Ascending aorta (tissue), 2 donors: ENCODE results near the gene F8. TPM values are rescaled to one million over a fixed set of nuclear protein-coding genes. Genes with fewer than 3 reads are reported as not detected.

ENCODE experiments used
- DNase-seq, 2 donors: peaks; one replicate each; pipeline ENCODE4 v3.0.0-alpha.2; 2019; ENCODE audit warnings: low spot score in 2 of 2
- H3K27ac ChIP-seq, 2 donors: fragments of 200-600 bp; sonication (generic); one replicate each; pipeline ENCODE4 v1.5.1; 2016 to 2017; ENCODE audit warnings: mild to moderate bottlenecking in 1 of 2
- H3K27me3 ChIP-seq: fragments of 200-600 bp; sonication (generic); one replicate; pipeline ENCODE4 v1.5.1; 2017
- H3K36me3 ChIP-seq, 2 donors: fragments of 200-600 bp; sonication (generic); one replicate each; pipeline ENCODE4 v1.5.1; 2016
- H3K4me1 ChIP-seq, 2 donors: fragments of 200-600 bp; sonication (generic); one replicate each; pipeline ENCODE4 v1.5.1; 2016 to 2017; ENCODE audit warnings: mild to moderate bottlenecking in 1 of 2
- H3K4me3 ChIP-seq, 2 donors: fragments of 200-600 bp; sonication (generic); one replicate each; pipeline ENCODE4 v1.5.1; 2016 to 2017; ENCODE audit warnings: mild to moderate bottlenecking in 1 of 2
- H3K9me3 ChIP-seq, 2 donors: fragments of 200-600 bp; sonication (generic); one replicate each; pipeline ENCODE4 v1.5.1; 2016
- intact Hi-C: fragments of 100-400 bp; cut with DNase I; formaldehyde crosslinking; loops from one replicate; pipeline ENCODE4 v1.15.1; 2023
- total RNA-seq: library from RNA; depleted of rRNA; stranded (reverse); fragments of >200 nt; gene quantifications from one replicate; pipeline ENCODE4 v1.1.0, GENCODE V29; 2016
- TF ChIP-seq, protein P1 (sequence below), 3 experiments: fragments of 200-600 bp in 2 of 3; fragments of 450-650 bp in 1 of 3; sonication (generic) in 2 of 3; IDR thresholded peaks; one replicate each; pipeline ENCODE4 v1.5.1; 2016 to 2019; ENCODE audit warnings: antibody characterized with exemption in 3 of 3, mild to moderate bottlenecking in 1 of 3, moderate library complexity in 1 of 3

Gene F8
- total RNA-seq, 1 donor from 2014 or later: 17.2 TPM

DNA sequence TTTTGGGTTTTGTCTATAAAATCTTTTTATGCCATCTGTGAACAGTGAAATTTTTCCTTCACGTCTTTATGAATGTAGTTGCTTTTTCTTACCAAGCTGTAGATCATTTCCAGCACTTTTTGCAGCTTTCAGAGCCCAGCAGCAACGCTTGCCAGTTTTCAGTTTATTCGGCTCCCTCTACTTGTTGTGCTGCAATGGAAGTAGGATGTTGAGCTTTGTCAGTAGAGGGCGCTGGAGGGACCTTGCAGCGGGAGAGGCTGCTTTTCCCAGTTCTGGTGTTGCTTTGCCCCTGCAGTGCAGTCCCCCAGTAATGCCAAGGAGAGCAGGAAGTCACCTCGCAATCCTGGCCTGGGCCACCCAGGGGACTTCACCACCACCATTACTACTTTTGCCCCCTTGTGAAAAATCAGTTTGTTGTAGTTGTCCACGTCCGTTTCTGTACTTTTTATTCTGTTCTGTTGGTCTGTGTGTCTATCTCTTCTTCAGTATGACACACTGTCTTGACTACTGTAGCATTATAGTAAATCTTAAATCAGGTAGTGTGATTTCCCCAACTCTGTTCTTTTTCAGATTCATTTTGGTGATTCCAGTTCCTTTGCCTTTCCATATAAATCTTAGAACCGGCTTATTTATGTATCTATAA, 26.6 kb upstream of the F8 start:
- Histone ChIP-seq H3K4me3 (no peak overlapping the region), H3K27me3 (no peaks in the 10 kb centered on the region), H3K27ac (no peak overlapping the region), H3K9me3 (no peaks in the 10 kb centered on the region), H3K4me1 (no peaks in the 10 kb centered on the region), H3K36me3 (peaks cover 0 to 9% of the 10 kb centered on the region in 2 donors)
- DNase-seq: peak in 1 of 2 donors; percentile 70
- TF ChIP-seq, protein P1, sequence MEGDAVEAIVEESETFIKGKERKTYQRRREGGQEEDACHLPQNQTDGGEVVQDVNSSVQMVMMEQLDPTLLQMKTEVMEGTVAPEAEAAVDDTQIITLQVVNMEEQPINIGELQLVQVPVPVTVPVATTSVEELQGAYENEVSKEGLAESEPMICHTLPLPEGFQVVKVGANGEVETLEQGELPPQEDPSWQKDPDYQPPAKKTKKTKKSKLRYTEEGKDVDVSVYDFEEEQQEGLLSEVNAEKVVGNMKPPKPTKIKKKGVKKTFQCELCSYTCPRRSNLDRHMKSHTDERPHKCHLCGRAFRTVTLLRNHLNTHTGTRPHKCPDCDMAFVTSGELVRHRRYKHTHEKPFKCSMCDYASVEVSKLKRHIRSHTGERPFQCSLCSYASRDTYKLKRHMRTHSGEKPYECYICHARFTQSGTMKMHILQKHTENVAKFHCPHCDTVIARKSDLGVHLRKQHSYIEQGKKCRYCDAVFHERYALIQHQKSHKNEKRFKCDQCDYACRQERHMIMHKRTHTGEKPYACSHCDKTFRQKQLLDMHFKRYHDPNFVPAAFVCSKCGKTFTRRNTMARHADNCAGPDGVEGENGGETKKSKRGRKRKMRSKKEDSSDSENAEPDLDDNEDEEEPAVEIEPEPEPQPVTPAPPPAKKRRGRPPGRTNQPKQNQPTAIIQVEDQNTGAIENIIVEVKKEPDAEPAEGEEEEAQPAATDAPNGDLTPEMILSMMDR (IDR thresholded peaks at IDR 0.05): peak; percentile 9 to 51 (median 50)
- intact Hi-C loops: no loop called here

DNA sequence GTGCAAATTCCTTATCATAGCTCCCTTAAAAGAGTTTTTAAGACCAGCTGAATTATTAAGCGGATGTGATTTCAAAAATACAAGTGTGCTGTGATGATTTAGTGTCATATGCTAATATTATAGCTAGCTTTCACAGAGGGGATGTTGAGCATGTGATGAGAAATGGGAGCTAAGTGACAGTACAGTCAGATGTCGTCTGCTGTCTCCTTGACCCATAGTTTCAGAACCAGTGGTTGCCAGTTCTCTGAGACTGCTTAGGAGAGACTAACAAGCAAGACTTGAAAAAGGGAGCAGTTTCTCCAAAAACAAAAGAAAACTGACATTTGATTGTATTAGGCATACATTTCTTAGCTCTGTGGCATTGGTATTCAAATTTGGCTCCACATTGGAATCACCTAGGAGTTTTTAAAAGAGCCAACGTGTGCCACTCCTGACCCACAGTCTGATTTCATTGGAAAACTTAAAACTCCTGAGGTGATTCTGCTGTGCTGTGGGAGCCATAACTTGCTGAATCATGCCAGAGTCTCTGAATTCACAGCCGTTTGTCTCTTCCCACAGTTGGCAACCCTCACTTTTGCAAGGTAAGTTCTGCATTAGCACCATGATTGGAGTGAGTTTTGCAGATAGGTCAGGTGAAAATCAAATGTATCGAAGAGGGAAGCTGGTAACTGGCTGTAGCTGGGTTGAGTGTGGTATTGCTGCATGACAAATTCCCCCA, 24.4 kb upstream of the F8 start:
- no peak for DNase-seq
- TF ChIP-seq, protein P1 (IDR thresholded peaks at IDR 0.05): no peak
- Histone ChIP-seq H3K27ac (no peak overlapping the region), H3K9me3 (no peaks in the 10 kb centered on the region), H3K4me3 (no peak overlapping the region), H3K27me3 (no peaks in the 10 kb centered on the region), H3K4me1 (no peaks in the 10 kb centered on the region), H3K36me3 (peaks cover 0 to 7% of the 10 kb centered on the region in 2 donors)
- intact Hi-C loops: no loop called here

DNA sequence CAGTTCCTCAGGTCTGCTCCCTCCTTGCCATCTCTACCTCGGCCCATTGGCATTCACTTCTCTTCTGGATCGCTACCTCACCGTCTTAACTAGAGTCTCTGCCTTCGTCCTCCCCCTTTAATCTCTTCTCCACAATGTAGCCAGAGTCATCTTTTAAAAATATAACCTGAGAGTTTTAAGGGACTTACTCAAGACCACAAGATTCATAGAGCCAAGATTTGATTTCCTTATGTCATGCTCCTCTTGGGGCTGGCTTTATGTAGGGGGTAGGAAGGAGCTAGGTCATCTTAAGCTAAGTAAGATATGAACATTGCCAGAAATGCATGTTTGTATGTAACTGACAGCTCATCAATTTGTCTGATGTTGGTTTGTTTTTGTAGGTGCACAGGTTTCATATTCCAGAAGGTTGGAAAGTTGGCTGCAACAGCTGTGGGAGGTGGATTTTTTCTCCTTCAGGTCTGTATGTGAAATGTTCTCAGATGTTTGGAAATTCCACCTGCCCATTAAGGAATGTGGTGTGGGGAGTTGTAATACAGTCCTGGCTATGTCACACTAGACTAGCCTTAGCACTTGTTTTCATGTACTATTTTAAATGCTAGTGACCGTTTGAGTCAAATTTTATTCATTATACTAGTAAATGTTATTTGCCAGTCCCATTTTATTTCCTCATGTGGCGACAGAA, 23.7 kb upstream of the F8 start:
- Histone ChIP-seq H3K36me3 (peaks cover 0 to 5% of the 10 kb centered on the region in 2 donors), H3K9me3 (no peaks in the 10 kb centered on the region), H3K27me3 (no peaks in the 10 kb centered on the region), H3K27ac (no peak overlapping the region), H3K4me3 (no peak overlapping the region), H3K4me1 (no peaks in the 10 kb centered on the region)
- DNase-seq: no peak
- TF ChIP-seq, protein P1 (IDR thresholded peaks at IDR 0.05): no peak
- intact Hi-C loops: no loop called here

DNA sequence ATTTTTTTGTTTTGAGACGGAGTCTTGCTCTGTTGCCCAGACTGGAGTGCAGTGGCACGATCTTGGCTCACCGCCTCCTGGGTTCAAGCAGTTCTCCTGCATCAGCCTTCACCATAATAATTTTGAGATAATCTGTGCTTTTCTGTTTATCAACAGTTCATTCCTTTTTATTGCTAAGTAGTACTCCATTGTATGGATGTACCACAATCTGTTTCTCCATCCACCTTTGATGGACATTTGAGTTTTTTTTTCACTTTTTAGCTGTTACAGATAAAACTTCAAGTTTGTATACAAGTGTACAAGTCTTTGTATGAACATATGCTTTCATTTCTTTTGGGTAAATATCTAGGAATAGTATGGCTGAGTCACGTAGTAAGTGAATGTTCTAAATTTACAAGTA, 13.2 kb upstream of the F8 start:
- intact Hi-C loops: no loop called here
- DNase-seq: no peak
- no peaks in the 10 kb centered on the region for H3K27me3 ChIP-seq
- H3K36me3 ChIP-seq: peaks cover 0 to 11% of the 10 kb centered on the region in 2 donors
- peaks cover 0 to 4% of the 10 kb centered on the region in 2 donors for H3K9me3 ChIP-seq
- H3K4me1 ChIP-seq: no peaks in the 10 kb centered on the region
- no peak overlapping the region for H3K27ac ChIP-seq
- TF ChIP-seq, protein P1 (IDR thresholded peaks at IDR 0.05): no peak
- H3K4me3 ChIP-seq: no peak overlapping the region

DNA sequence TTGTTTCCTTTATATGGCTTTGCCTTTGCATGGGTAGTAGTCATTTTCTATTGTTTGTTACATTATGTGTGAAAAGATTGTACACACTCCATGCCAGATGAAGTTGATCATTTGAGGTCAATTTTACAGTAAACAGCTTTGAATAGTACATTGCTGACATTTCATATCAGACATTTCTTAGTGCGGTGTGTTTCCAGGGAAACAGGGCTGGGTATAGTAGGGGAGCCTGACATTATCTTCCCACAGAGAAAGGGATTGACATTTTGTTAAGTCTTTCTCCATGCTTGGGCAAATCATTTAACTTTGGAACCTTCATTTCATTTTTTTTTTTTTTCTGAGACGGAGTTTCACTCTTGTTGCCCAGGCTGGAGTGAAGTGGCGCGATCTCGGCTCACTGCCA, 9.1 kb upstream of the F8 start:
- intact Hi-C loops: no loop called here

More for the DNA sequence above, 9.1 kb upstream of the F8 start:
- no peaks in the 10 kb centered on the region for H3K4me1 ChIP-seq
- TF ChIP-seq, protein P1 (IDR thresholded peaks at IDR 0.05): no peak
- H3K27me3 ChIP-seq: no peaks in the 10 kb centered on the region
- no peak overlapping the region for H3K27ac ChIP-seq
- no peak overlapping the region for H3K4me3 ChIP-seq
- DNase-seq: no peak
- peaks cover 0 to 11% of the 10 kb centered on the region in 2 donors for H3K36me3 ChIP-seq
- peaks cover 0 to 4% of the 10 kb centered on the region in 2 donors for H3K9me3 ChIP-seq
